Immature natural killer cell (primary cell): ENCODE results near the gene FGF22. TPM values are rescaled to one million over a fixed set of nuclear protein-coding genes. Genes with fewer than 3 reads are reported as not detected.

Experiments
- DNase-seq, 3 donors: peaks; one replicate each; pipeline ENCODE4 v3.0.0; 2022; ENCODE audit warnings: mixed read lengths in 1 of 3
- H3K27ac Mint-ChIP-seq, 6 donors: one replicate each; pipeline ENCODE4 v1.8.0; 2020; ENCODE audit warnings: mixed read lengths in 6 of 6, mild to moderate bottlenecking in 5 of 6, inconsistent platforms in 4 of 6, moderate library complexity in 3 of 6
- H3K27me3 Mint-ChIP-seq, 3 donors: one replicate each; pipeline ENCODE4 v1.8.0; 2020 to 2021; ENCODE audit warnings: low read depth in 3 of 3, mild to moderate bottlenecking in 3 of 3, mixed read lengths in 3 of 3, moderate library complexity in 3 of 3, inconsistent platforms in 1 of 3
- H3K36me3 Mint-ChIP-seq, 3 donors: one replicate each; pipeline ENCODE4 v1.8.0; 2020; ENCODE audit warnings: mixed read lengths in 3 of 3, inconsistent platforms in 2 of 3, mild to moderate bottlenecking in 2 of 3
- H3K4me1 Mint-ChIP-seq, 2 donors: one replicate each; pipeline ENCODE4 v1.8.0; 2020; ENCODE audit warnings: inconsistent platforms in 2 of 2, mild to moderate bottlenecking in 2 of 2, mixed read lengths in 2 of 2, moderate library complexity in 1 of 2
- H3K4me3 Mint-ChIP-seq, 5 donors: one replicate each; pipeline ENCODE4 v1.8.0; 2020; ENCODE audit warnings: mild to moderate bottlenecking in 5 of 5, mixed read lengths in 5 of 5, inconsistent platforms in 3 of 5, moderate library complexity in 3 of 5
- H3K9me3 Mint-ChIP-seq, 6 donors: one replicate each; pipeline ENCODE4 v1.8.0; 2020; ENCODE audit warnings: mild to moderate bottlenecking in 6 of 6, mixed read lengths in 6 of 6, inconsistent platforms in 4 of 6, moderate library complexity in 3 of 6
- polyA plus RNA-seq, 3 donors: library from polyadenylated mRNA; unstranded; fragments of 300-500 nt; fragmentation: Illumina TruSeq; gene quantifications; one replicate each; pipeline ENCODE4 v1.2.3, GENCODE V29; 2021

Gene FGF22
- polyA plus RNA-seq, 3 donors from 2014 or later, result 0.54 TPM; not detected in 2

GRCh38 chr19:647566-648284, 8.0 kb downstream of the FGF22 start:
- Mint-ChIP-seq H3K4me3 (no peak overlapping the region), H3K9me3 (no peaks in the 10 kb centered on the region), H3K36me3 (peaks cover 0 to 3% (median 0%) of the 10 kb centered on the region in 3 donors), H3K27ac (no peak overlapping the region), H3K4me1 (peaks cover 0 to 2% of the 10 kb centered on the region in 2 donors), H3K27me3 (peaks cover 1 to 6% (median 4%) of the 10 kb centered on the region in 3 donors)
- DNase-seq, result no peak

- peaks cover under 1 to 4% of the 10 kb centered on the region in 2 donors for H3K4me1 Mint-ChIP-seq
- DNase-seq, result no peak
- H3K27me3 Mint-ChIP-seq, result peaks cover 1 to 6% (median 4%) of the 10 kb centered on the region in 3 donors
- no peak overlapping the region for H3K4me3 Mint-ChIP-seq
- no peaks in the 10 kb centered on the region for H3K9me3 Mint-ChIP-seq
- no peak overlapping the region for H3K27ac Mint-ChIP-seq
- peaks cover 0 to 3% (median 0%) of the 10 kb centered on the region in 3 donors for H3K36me3 Mint-ChIP-seq
Observed at GRCh38 chr19:648305-648704, 8.6 kb downstream of the FGF22 start.

- Mint-ChIP-seq H3K4me1 (peaks cover 8 to 12% of the 10 kb centered on the region in 2 donors), H3K9me3 (no peaks in the 10 kb centered on the region), H3K27ac (no peak overlapping the region), H3K27me3 (peaks cover 2 to 6% (median 4%) of the 10 kb centered on the region in 3 donors), H3K36me3 (peaks cover 0 to 3% (median 0%) of the 10 kb centered on the region in 3 donors), H3K4me3 (no peak overlapping the region)
- no peak for DNase-seq
Observed at GRCh38 chr19:648904-649801, 9.5 kb downstream of the FGF22 start.

GRCh38 chr19:650121-650520, 10.4 kb downstream of the FGF22 start:
- peaks cover 12 to 19% of the 10 kb centered on the region in 2 donors for H3K4me1 Mint-ChIP-seq
- H3K36me3 Mint-ChIP-seq, result peaks cover 0 to 3% (median 0%) of the 10 kb centered on the region in 3 donors
- no peaks in the 10 kb centered on the region for H3K9me3 Mint-ChIP-seq
- no peak for DNase-seq
- no peak overlapping the region for H3K27ac Mint-ChIP-seq
- H3K27me3 Mint-ChIP-seq, result peaks cover 4 to 8% (median 5%) of the 10 kb centered on the region in 3 donors
- H3K4me3 Mint-ChIP-seq, result no peak overlapping the region

GRCh38 chr19:651114-651818, 11.6 kb downstream of the FGF22 start:
- Mint-ChIP-seq H3K27ac (no peak overlapping the region), H3K9me3 (no peaks in the 10 kb centered on the region), H3K4me3 (no peak overlapping the region), H3K36me3 (peaks cover 0 to 3% (median 0%) of the 10 kb centered on the region in 3 donors), H3K4me1 (peaks cover 24 to 30% of the 10 kb centered on the region in 2 donors), H3K27me3 (peaks cover 3 to 6% (median 4%) of the 10 kb centered on the region in 3 donors)
- no peak for DNase-seq

GRCh38 chr19:651991-652390, 12.3 kb downstream of the FGF22 start:
- H3K36me3 Mint-ChIP-seq, result peaks cover 0 to 3% (median 0%) of the 10 kb centered on the region in 3 donors
- no peak overlapping the region for H3K27ac Mint-ChIP-seq
- H3K27me3 Mint-ChIP-seq, result peaks cover 2 to 9% (median 6%) of the 10 kb centered on the region in 3 donors
- peaks cover 27 to 36% of the 10 kb centered on the region in 2 donors for H3K4me1 Mint-ChIP-seq
- no peak overlapping the region for H3K4me3 Mint-ChIP-seq
- no peaks in the 10 kb centered on the region for H3K9me3 Mint-ChIP-seq
- DNase-seq, result no peak

- peaks cover 0 to 3% (median 0%) of the 10 kb centered on the region in 3 donors for H3K36me3 Mint-ChIP-seq
- H3K9me3 Mint-ChIP-seq, result no peaks in the 10 kb centered on the region
- peaks cover 5 to 15% (median 9%) of the 10 kb centered on the region in 3 donors for H3K27me3 Mint-ChIP-seq
- no peak for DNase-seq
- H3K4me3 Mint-ChIP-seq, result no peak overlapping the region
- no peak overlapping the region for H3K27ac Mint-ChIP-seq
- peaks cover 27 to 43% of the 10 kb centered on the region in 2 donors for H3K4me1 Mint-ChIP-seq
Observed at GRCh38 chr19:652467-653389, 13.0 kb downstream of the FGF22 start.

GRCh38 chr19:653425-653824, 13.7 kb downstream of the FGF22 start:
- peak overlapping the region in 1 of 5 donors; percentile 26 for H3K4me3 Mint-ChIP-seq
- peaks cover 5 to 15% (median 9%) of the 10 kb centered on the region in 3 donors for H3K27me3 Mint-ChIP-seq
- peaks cover 0 to 3% (median 0%) of the 10 kb centered on the region in 3 donors for H3K36me3 Mint-ChIP-seq
- no peak for DNase-seq
- peaks cover 27 to 48% of the 10 kb centered on the region in 2 donors for H3K4me1 Mint-ChIP-seq
- H3K27ac Mint-ChIP-seq, result peak overlapping the region in 2 of 6 donors; percentile 46 to 57
- H3K9me3 Mint-ChIP-seq, result no peaks in the 10 kb centered on the region

GRCh38 chr19:655691-656090, 16.0 kb downstream of the FGF22 start:
- Mint-ChIP-seq H3K27ac (peak overlapping the region; percentile 79 to 93 (median 86)), H3K4me1 (peaks cover 41 to 68% of the 10 kb centered on the region in 2 donors), H3K9me3 (no peaks in the 10 kb centered on the region), H3K36me3 (peaks cover 0 to 2% (median 0%) of the 10 kb centered on the region in 3 donors), H3K4me3 (peak overlapping the region; percentile 17 to 61 (median 43)), H3K27me3 (peaks cover 12 to 28% (median 20%) of the 10 kb centered on the region in 3 donors)
- no peak for DNase-seq

GRCh38 chr19:656751-657559, 17.3 kb downstream of the FGF22 start:
- no peak for DNase-seq
- H3K27me3 Mint-ChIP-seq, result peaks cover 25 to 38% (median 30%) of the 10 kb centered on the region in 3 donors
- peaks cover 49 to 73% of the 10 kb centered on the region in 2 donors for H3K4me1 Mint-ChIP-seq
- peak overlapping the region in 5 of 6 donors; percentile 82 to 99 (median 93) for H3K27ac Mint-ChIP-seq
- no peaks in the 10 kb centered on the region for H3K9me3 Mint-ChIP-seq
- no peaks in the 10 kb centered on the region for H3K36me3 Mint-ChIP-seq
- peak overlapping the region in 3 of 5 donors; percentile 7 to 75 (median 61) for H3K4me3 Mint-ChIP-seq

GRCh38 chr19:657611-658010, 17.9 kb downstream of the FGF22 start:
- DNase-seq, result no peak
- peaks cover 49 to 74% of the 10 kb centered on the region in 2 donors for H3K4me1 Mint-ChIP-seq
- H3K27ac Mint-ChIP-seq, result peak overlapping the region; percentile 40 to 99 (median 80)
- peaks cover 27 to 41% (median 33%) of the 10 kb centered on the region in 3 donors for H3K27me3 Mint-ChIP-seq
- no peaks in the 10 kb centered on the region for H3K36me3 Mint-ChIP-seq
- H3K9me3 Mint-ChIP-seq, result no peaks in the 10 kb centered on the region
- peak overlapping the region in 1 of 5 donors; percentile 25 for H3K4me3 Mint-ChIP-seq
